GM19240 (cell line): ENCODE data around the gene AGAP1.

Source experiments
- DNase-seq: peaks from one replicate; pipeline ENCODE4 v3.0.0; 2011; ENCODE audit warnings: low spot score; ENCODE audit not compliant: insufficient read length

The AGAP1 gene

DNA sequence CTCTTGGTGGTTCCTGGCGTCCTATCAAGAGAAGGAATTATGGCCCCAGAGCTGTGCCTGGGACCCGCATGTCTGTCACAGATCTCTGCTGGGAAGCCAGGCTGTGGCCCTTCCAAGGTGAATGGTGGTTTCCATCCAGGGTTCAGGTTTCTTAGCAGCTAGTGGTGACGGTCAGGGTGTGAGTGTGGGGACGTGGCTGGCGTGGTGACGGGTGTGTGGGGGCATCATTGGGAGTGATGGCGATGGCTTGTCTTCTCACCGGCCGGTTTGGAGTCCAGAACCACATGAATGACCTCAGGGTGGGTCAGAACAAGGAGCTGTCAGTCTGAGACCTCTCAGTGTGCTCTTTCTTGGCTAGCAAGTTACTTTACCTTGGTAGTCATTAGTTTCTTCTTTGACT lies 52.6 kb downstream of the AGAP1 start:
- DNase-seq: no peak

DNA sequence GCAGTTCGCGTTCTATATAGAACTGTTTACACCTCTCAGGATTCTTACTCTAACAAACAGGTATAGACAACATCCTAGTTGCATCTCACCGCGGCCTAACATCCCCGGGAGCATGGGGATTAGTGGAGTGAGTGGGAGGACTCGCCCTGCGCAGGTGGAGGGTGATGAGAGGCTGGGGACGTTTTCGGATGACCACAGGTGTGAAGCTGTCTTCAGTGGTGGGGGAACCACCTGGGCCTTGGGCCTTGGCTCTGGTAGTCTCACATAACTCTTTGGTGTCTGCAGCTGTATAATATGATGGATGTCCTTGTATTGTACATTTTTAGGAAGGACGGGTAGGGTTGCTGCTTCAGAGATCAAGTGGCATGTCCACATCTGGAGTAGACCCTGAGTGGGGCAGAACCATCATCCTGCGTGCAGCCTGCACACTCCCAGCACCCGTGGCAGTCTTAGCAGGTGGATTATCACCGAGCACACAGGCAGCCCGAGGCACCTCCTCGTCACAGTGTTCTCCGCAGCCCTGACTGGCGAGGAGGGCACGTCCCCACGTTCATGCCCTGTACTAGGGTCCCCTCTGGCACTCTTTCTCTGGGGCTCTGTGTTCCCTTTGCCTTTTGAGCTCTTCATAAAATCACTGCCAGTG lies 56.0 kb downstream of the AGAP1 start:
- DNase-seq: no peak

DNA sequence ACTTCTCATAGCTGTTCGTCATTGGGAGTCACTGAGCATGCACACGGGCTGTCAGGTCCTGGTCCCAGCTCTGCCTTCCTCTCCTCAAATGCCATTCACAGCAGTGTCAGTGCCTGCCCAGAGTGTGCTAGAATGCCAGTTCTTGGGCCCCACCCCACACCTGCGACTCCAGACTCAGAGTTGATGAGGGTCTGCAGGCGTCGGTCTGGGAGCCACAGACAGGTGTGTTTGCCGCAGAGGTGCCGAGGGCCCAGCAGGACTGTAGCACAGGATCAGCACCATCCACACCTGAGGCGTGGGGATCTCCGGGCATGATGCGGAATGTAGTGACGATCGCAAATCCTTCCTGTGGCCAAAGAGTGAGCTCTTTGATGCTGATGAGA lies 56.5 kb downstream of the AGAP1 start:
- DNase-seq: no peak

DNA sequence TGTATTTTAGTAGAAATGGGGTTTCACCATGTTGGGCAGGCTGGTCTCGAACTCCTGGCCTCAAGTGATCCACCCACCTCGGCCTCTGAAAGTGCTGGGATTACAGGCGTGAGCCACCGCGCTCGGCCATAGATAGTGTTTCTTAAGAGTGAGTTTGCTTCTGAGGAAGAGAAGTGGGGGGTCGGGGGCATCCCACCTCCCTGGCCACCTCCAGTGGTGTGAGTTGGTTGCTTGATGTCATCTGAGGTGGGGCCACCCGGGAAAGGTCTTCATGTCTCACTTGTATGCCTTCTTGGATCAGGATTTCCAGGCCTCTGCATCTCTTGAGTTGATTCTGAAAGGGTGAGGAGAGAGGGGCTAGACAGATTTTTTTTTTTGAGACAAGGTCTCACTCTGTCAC lies 57.1 kb downstream of the AGAP1 start:
- no peak for DNase-seq

DNA sequence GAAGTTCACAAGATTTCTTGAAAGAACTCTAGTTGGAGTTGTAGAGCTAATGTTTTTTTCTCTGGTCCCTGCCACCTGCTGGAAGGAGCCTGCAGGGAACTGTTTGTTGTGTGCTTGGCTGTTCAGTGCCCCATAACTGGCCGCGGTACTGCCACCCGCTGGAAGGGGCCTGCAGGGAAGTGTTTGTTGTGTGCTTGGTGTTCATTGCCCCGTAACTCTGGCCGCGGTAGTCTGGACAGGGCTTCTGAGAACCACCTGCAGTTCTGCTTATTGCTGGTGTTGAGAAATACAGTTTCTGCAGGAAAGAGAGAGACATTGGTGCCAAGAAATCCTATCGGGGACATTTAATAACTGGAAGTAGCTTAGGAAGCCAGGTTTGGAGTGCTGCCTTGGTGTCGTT lies 58.1 kb downstream of the AGAP1 start:
- no peak for DNase-seq

DNA sequence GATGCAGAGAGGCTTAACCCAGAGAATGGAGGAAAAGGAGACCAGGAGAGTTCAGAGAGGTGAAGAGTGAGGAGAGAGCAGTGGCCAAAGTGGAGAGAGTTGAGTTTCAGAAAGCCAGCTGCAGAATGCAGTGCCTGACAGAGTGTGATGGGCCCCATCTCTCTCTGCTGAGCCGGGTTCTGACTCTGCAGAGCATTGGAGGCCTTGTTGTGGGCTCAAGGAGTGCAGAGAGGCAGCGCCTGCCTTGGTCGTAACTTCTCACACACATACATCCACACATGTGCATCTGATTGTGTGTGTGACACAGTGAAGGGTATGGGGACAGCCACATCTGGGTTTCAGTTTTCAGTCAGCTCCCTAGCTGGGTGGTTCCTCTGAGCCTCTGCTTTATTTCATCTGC lies 58.8 kb downstream of the AGAP1 start:
- DNase-seq: no peak

DNA sequence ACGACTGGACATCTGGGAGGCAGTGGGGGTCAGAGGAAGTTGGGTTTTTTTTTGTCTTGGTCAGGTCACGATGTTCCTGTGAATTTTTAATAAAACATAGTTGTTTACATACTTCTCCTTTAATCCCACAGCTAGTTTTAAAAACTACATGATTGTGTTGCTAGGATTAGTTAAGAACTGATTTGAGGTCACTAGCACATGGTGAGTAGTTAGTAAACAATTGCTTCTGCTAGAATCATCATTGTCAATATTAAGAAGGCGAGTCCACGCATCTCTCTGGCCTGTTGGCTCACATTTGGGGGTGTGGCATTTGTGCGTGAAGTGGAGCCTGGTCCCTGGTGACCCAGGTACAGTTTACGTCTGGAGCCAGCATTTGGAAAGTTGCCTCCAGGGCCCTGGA lies 59.4 kb downstream of the AGAP1 start:
- no peak for DNase-seq

DNA sequence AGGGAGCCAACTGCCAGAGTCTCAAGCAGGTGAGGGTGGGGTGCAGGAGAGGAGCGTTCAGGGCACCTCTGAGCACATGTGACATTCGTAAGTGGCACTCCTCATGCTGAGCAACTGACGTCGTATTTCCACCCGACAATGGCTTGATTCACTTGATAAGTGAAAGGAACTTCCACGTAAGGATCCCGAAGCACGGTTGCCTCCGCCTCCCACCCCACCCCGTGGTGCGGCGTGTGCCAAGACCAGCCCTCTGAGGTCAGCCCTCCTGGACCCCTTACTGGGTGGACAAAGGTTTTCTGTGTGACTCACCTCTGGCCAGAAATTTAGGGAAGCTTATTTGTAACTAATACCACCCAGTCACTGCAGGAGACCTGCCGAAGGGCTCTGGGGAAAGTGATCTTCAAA lies 59.9 kb downstream of the AGAP1 start:
- DNase-seq: no peak

DNA sequence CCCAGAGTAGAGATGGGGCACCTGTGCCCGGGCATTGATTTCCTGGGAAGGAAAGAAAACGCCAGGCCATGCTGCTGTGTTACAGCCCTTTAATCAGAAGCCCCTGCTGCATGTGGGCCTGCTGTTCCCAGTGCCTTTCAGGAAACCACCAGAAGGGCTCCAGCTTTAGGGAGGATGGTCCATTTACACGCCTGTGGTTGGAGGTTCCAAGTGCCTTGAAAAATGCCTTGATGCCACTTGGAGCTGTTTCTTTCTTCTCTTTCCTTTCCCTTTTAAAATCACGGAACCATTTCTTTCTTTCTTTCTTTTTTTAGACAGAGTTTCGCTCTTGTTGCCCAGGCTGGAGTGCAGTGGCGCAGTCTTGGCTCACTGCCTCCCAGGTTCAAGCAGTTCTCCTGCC lies 60.5 kb downstream of the AGAP1 start:
- DNase-seq: no peak

DNA sequence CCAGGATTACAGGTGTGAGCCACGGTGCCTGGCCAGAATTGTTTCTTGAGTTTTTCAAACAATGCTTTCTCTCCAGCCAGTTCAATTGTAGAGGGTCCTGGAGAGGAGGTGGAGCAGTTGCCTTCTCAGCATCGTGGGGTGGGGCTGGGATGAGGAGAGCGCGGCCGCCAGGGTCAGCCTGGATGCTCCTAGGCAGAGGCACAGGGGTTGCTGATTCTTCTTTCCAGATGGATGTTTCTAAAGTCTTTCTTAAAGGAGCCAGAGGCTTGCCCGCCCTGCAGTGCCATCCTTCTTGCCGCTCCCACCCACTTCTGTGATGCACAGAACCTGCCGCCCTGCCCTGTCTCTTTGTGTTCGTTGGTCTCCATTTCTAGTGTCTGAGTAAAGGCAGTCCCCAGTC lies 61.1 kb downstream of the AGAP1 start:
- no peak for DNase-seq

DNA sequence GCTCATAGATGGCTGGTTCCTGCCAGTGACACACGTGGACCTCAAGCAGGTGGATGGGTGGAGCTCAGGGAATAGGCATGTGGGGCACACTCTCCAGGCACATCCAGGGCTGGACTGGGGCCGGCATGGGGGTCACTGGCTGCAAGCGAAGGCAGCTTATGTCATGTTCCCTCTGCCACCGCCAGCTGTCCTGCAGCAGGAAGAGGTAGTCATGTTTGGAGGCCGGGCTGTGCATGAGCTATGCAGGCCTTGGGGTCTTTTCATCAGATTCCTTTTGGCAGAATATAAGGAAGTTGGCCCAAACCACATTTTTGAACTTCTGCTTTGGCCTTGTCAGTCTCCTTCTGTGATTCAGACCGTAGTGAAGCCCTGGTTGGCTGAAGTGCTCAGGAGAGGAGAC lies 61.5 kb downstream of the AGAP1 start:
- no peak for DNase-seq

DNA sequence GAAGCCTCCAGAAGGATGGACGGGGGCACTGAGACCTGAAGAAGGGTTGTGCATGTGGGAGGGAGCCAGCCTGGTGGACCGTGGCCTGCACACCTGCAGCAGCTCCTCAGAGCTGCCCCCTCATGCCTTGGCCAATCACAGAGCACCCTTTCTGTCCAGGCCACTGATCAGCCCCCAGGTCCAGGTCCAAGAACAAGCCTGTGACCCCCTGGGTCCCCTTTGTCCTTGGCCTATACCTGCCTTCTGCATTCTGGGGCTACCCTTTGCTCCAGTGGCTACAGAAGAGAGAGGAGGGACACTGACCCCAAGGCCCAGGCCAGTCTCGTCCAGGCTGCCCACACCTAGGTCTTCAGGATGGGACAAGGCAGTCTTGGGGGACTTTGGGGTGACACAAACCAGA lies 62.2 kb downstream of the AGAP1 start:
- no peak for DNase-seq

DNA sequence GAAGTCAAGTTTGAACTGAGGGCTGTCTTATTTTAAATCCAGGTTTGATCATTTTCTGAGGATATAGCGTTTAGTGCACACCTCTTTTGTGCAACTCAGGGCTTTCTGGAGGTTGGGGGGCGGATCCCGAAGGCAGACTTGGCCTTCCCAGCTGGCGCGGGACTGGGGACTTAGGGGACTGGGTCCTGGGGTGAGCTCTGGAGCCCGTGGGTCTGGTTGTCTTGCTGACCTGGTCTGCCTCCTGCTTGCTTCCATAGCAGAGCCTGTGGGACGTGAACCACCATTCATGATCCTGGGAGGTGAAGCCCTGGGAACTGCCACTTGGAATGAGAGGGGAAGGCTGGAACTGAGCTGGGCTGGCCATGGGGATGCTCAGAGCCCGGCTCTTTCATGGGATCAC lies 63.1 kb downstream of the AGAP1 start:
- no peak for DNase-seq

DNA sequence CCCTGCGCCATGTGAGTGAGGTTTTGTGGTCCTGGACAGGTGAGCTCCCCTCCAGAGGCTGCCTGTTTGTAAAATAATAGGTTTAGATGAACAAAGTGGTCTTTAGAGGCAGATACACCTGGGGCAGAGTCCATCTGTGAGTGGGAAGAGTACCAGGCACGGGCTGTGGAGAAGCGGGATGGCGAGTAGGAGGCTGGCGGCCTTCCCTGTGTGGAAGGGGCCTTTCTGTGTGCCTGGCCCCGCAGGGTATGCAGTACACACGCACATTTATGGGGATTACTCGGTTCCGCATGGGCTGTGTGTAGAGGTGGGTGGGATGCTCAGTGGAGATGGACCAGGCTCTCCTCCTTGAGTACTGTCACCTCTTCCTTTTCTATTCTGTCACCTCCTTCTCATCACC lies 64.1 kb downstream of the AGAP1 start:
- no peak for DNase-seq

DNA sequence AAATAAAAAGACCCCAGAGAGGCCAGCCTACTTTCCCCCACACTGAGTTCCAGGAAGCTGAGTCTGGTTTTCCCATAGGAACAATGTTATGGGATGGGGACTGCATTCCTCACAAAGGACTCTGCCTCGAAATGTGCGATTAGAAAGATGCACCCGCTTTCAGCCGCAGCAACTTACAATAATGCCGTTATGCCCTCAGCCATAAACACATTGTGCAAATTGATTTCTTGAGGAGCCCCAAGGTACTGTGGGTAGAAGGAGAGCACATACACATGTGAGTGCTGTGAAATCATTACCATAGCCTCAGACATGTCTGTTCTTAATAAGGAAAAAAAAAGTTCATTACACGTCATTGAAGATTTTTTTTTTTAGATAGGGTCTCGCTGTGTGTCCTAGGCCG lies 64.7 kb downstream of the AGAP1 start:
- DNase-seq: no peak

DNA sequence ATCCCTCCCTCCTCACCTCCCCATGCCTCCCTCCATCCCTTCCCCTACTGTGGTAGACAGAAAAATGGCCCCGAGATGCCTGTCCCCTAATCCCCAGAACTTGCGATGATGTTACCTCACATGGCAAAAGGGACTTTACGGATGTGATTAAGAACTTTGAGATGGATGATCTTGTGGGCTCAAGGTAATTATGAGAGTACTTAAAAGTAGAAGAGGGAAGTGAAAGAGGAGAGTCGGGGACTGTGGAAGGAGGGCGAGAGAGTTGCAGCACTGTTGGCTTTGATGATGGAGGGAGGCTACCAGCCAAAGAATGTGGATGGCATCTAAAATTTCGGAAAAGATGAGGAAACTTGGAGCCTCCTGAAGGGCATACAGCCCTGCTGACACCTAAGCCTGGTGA lies 66.5 kb downstream of the AGAP1 start:
- no peak for DNase-seq

DNA sequence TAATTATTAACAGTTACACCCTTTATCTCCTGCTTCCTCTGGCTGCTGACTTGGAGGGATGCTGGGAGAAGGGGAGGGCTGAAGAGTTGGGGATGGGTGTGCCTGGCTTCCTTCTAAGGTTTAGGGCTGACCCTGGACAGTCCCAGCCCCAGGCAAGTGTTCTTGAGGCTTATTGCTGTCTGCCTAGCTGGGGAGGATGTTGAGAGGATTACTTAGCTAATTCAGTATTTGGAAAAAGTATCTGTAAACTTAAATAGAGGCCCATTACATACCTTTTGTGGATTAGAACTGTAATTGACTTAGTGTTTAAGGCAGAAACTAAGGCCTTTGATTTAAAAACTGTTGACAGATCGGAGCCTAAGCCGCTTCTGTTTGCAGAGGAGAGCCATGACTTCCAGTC lies 67.6 kb downstream of the AGAP1 start:
- no peak for DNase-seq

DNA sequence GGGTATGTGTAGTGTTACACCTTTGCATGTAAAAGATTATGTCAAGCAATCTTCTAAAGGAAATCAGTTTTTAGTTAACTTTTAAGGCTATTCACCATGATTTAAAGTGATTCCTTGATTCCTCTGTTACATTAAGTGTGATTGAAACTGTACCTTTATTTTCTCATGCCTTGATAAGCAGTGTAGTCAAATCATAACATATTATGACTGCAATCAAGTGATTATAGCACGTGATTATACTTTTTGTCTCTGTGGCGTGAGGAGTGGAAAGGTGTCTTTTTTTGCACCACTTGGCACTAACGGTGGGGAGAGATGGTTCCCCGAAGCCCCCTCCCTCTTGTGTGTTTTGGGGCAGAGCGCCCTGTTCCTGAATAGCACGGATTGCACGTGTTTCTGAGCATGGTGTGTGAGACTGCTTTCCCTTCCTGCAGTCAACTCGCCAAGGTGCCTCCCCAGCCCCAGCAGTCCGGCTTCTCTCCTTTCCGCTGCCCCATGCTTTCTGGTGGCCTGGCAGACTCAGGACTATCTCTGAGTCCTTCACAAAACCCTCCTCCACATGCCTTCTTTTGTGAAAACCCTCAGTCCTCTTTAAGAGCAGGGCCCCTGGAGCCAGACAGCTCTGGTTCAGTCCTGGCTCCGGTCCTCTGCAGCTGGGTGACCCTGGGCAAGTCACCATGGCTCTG lies 68.4 kb downstream of the AGAP1 start:
- no peak for DNase-seq

DNA sequence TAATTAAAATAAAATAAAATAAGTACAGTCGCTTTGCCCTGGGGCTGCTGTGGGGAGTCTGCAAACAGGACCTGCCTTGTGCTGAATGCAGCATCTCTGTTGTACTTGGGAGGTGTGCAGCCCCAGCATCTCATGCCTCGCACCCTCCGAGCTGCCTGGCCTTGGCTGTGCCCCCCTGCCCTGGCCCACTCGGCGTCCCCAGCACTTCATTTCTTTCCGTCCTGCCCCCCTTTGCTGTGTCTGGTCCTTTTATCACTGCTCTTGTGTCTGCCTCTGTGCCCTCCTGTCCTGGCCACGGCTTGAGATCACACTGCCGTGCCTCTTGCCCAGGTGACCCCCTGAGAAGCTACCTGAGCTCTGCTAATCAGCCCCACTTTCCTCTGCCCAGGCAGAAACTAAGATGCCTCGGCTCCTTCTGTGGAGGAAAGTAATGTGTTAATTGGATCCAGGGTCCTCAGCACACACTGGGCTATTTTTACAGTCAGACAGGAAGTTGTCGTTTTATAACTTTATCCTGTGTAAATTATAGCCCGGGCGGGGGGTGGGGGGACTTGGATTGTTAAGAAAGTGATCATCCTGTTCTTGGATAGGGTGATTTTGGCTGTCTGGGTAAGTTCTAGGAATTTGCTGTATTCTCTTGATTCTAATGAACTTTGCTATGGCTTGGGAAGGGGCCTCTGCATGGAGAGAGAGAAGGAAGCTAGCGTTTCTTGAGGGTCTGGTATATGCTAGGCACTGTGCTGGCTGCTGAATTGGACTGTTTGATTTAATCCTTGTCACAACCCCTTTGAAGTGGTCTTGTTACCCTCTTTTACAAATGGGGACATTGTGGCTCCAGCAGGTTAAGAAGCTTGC lies 69.4 kb downstream of the AGAP1 start:
- DNase-seq: no peak

DNA sequence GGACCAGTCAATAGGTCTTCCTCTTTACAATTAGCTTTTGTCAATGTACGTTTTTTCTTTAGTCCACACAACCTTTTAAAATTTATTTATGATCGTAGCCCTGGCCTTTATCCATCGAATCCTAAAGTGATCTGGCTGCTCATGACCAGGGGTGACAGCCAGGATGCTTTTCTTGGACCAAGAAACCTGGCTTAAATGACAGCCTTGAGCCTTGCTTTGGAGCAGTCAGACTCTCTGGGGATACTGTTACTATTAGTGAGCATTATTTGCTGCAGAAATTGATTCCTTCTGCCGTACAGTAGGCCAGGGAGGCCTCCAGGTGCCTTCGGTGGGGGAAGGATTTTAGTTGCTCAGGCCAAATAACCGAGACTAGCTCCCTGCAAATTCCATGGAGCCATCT lies 70.2 kb downstream of the AGAP1 start:
- DNase-seq: no peak

DNA sequence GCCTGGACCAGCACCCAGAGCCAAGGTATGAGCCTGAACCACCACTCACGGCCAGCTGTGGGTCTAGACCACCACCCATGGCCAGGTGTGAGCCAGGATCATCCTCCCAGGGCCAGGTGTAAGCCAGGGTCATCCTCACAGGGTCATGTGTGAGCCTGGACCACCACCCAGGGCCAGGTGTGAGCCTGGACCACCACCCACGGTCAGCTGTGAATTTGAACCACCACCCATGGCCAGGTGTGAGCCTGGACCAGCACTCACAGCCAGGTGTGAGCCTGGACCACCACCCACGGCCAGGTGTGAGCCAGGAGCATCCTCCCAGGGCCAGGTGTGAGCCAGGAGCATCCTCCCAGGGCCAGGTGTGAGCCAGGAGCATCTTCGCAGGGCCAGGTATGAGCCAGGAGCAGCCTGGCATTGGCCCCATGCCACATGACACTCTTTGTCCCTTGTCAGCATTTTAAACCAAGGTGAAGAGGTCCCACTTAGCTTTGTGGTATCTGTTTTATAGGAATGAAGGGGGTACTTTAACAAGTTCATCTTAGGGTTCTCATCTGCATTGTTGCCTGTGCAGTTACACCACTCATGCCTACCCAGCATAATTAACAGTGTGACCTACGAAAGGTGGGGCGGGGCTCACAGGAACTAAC lies 71.2 kb downstream of the AGAP1 start:
- no peak for DNase-seq

DNA sequence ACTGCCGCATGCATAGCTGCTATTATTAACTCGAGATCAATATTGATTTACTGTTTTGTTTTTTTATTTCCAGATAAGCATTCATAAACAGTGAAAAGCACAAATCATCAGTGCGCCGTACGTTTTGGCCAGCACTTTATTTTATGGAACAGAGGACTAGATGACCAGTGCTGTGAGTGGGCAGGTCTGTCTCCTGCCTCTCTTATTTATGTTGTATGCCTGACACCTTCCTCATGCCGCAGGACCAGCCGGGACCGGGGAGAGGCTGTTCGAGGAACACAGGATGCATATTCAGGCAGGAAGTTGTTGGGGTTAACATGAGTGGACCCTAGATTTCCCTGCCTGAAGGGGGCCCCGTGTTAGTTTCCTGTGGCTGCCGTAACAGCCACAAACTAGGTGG lies 72.6 kb downstream of the AGAP1 start:
- DNase-seq: no peak
